Fibroblast of mammary gland (primary cell): Measurements from ENCODE around the gene RAB28.

Experiments
- DNase-seq: peaks from one replicate; pipeline ENCODE4 v3.0.0-alpha.2; 2010; ENCODE audit warnings: low read depth
- H3K4me3 ChIP-seq: 2 replicates; pipeline ENCODE4 v1.5.1; 2011; ENCODE audit warnings: low read depth, mild to moderate bottlenecking, low read length, moderate library complexity; ENCODE audit not compliant: control insufficient read depth
- TF ChIP-seq, protein P1 (sequence below): conservative IDR thresholded peaks from 2 replicates; pipeline ENCODE4 v1.5.1; 2011; ENCODE audit warnings: low read depth, low read length, inconsistent platforms; ENCODE audit not compliant: control insufficient read depth, insufficient read depth

Gene RAB28

DNA sequence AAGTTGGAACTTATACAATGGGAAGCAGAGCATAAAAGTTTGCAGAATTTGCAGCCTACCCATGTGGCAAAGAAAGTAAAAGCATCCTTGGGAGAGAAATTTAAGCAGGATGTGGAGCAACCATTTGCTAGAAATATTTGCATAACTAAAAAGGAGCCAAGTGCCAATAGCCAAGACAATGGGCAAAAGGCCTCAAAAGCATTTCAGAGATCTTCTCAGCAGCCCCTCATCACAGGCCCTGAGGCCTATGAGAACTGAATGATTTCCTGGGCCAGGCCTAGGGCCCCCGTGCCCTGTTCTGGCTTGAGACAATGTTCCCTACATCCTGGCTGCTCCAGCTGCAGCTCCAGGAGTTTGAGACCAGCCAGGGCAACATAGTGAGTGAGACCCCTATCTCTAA, 25.3 kb upstream of the RAB28 start:
- DNase-seq, result no peak
- TF ChIP-seq, protein P1, sequence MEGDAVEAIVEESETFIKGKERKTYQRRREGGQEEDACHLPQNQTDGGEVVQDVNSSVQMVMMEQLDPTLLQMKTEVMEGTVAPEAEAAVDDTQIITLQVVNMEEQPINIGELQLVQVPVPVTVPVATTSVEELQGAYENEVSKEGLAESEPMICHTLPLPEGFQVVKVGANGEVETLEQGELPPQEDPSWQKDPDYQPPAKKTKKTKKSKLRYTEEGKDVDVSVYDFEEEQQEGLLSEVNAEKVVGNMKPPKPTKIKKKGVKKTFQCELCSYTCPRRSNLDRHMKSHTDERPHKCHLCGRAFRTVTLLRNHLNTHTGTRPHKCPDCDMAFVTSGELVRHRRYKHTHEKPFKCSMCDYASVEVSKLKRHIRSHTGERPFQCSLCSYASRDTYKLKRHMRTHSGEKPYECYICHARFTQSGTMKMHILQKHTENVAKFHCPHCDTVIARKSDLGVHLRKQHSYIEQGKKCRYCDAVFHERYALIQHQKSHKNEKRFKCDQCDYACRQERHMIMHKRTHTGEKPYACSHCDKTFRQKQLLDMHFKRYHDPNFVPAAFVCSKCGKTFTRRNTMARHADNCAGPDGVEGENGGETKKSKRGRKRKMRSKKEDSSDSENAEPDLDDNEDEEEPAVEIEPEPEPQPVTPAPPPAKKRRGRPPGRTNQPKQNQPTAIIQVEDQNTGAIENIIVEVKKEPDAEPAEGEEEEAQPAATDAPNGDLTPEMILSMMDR, result no peak
- H3K4me3 ChIP-seq, result no peak overlapping the region

DNA sequence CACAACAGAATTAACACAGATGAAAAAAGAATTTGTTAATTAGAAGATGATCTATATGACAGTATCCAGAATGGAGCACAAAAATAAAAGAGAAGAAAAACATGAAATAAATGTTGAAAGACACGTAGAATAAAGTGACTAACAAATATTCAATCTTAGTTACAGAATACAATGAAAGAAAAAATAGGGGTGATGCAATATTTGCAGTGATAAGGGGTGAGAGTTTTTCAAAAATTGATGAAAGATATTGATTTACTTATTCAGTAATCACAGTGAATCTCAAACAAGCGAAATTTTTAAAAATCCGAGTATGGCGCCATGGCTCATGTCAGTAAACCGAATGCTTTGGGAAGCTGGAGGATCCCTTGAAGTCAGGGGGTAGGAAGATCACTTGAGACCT, 20.2 kb upstream of the RAB28 start:
- TF ChIP-seq, protein P1, result no peak
- no peak for DNase-seq
- no peak overlapping the region for H3K4me3 ChIP-seq

DNA sequence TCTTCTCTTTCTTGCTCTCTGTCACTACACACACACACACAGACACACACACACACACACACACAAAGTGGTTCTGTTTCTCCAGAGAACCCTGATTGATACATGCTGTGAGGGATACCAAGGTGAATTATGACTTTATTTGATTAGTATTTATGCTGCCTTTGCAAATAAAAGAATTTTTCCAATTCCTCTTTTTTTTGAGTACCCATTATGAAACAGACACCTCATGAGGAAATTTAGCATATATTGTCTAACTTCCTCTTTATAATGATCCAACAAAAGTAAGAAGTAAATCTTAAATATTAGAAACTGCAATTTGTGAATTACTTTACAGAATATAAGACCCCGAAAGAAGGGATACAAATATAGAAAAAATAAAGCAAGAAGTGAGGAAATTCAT, 14.3 kb upstream of the RAB28 start:
- no peak overlapping the region for H3K4me3 ChIP-seq
- DNase-seq, result no peak
- TF ChIP-seq, protein P1, result no peak

DNA sequence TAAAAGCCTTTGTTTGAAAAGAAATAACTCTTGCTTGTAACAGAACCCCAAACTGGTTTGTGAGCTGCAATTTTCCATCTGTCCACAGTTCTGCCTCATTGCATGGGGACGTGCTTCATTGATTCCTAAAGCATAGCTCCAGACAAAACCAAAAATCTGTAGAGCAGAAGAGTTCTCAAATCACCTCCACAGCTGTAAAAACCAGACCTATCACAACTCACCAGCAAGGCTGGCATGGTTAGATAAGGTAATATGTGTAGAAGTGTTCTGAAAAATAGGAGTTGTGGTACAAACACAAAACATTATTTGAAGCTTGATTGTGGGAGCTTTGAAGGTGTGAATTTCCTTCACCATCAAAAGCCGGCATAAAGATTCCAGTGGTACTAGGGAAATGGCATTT, 12.5 kb upstream of the RAB28 start:
- TF ChIP-seq, protein P1, result no peak
- DNase-seq, result no peak
- no peak overlapping the region for H3K4me3 ChIP-seq

DNA sequence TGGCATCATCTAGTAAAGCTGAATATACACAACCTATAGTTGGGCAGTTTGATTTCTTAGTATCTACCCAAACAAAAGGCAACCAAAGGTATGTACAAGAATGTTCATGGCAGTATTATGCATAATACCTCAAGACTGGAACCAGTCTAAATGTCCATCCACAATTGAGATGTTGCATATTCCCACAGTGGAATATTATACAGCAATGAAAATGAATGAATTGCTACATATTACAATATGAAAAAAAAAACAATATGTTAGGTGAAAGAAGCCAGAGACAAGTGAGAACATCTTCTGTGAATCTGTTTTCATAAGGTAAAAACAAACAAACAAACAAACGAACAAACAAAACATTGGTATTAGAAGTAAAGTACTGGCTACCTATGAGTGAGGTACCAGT, 11.6 kb upstream of the RAB28 start:
- TF ChIP-seq, protein P1, result no peak
- DNase-seq, result no peak
- H3K4me3 ChIP-seq, result no peak overlapping the region

DNA sequence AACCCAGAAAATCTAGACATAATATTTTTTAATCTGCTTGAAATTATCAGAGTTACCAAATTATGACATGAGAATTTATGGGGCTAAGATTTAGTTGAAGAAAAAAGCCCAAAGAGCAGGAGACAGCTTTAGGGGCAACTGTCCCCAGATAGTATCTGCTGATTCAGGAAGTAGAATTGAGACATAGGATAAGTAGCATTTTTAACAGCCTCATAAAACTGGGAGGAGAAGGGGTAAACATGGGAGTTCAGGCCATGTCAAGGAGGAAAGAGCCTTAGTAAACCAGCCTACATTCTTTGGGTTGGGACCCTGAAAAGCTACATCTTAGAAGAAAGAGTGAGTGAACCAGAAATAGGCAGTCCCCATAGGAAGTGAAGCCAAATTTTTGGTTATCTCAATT, 9.7 kb upstream of the RAB28 start:
- DNase-seq, result no peak
- TF ChIP-seq, protein P1, result no peak
- H3K4me3 ChIP-seq, result no peak overlapping the region

DNA sequence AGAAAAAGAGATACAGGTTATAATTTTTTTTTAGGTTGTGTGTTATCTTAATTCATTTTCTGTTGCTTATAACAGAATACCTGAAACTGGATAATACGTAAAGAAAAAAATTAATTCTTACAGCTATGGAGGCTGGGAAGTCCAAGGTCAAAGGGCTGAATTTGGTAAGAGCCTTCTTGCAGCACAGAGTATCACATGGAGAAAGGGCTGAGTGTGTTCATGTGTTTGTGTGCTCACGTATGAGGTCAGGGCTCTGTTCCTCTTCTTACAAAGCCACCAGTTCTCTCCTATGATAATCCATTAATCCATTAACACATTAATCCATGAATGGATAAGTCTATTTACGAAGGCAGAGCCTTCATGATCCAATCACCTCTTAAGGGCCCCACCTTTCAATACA, 8.6 kb upstream of the RAB28 start:
- no peak for DNase-seq
- TF ChIP-seq, protein P1, result no peak
- no peak overlapping the region for H3K4me3 ChIP-seq
